Motor neuron (in vitro differentiated cells): ENCODE results near the gene GINM1. TPM values are rescaled to one million over a fixed set of nuclear protein-coding genes. Genes with fewer than 3 reads are reported as not detected.

Experiments
- ATAC-seq, 8 experiments: fragments of 200-7000 bp; cut with Tn5 transposase; replicated peaks in 6 of 8; 2 replicates each; pipeline ENCODE4 v1.8.0; 2021; ENCODE audit warnings: mild to moderate bottlenecking in 8 of 8, moderate library complexity in 8 of 8
- H3K27ac ChIP-seq, 2 donors: fragments of 250-450 bp; sonication (Bioruptor Pico); 2 replicates each; pipeline ENCODE4 v1.9.0; 2021; ENCODE audit warnings: antibody characterized with exemption in 2 of 2, mild to moderate bottlenecking in 2 of 2, moderate library complexity in 1 of 2
- H3K4me1 ChIP-seq, 2 donors: fragments of 250-450 bp; sonication (Bioruptor Pico); replicated peaks in 1 of 2; 2 replicates each; pipeline ENCODE4 v1.6.1; 2021; ENCODE audit warnings: antibody characterized with exemption in 2 of 2, mild to moderate bottlenecking in 2 of 2, moderate library complexity in 1 of 2
- H3K4me3 ChIP-seq, 5 donors: fragments of 250-450 bp; sonication (Bioruptor Pico); 2 replicates each; pipeline ENCODE4 v1.9.0; 2021; ENCODE audit warnings: antibody characterized with exemption in 5 of 5, mild to moderate bottlenecking in 5 of 5, moderate library complexity in 4 of 5
- WGBS, 10 experiments: fragments of 450-650 bp; shearing (Covaris generic); methylation state at CpG; one replicate each; pipeline ENCODE4 v1.0.0; 2022; 5-methylcytosine and 5-hydroxymethylcytosine counted together
- in situ Hi-C, 9 experiments: fragments of 400-800 bp; cut with MboI; loops; one replicate each; pipeline ENCODE4 v1.15.0; 2021; ENCODE audit warnings: low sequenced_read_pairs in 9 of 9, low pct_unique_long_range_greater_than_20kb in 2 of 9; ENCODE audit not compliant: unreplicated experiment in 9 of 9
- total RNA-seq, 8 experiments: library from RNA; unstranded; fragments of 300-600 nt; gene quantifications; 2 replicates each; pipeline versions ENCODE4 v1.2.3 to v1.2.4, GENCODE V29; 2022

The GINM1 gene
- total RNA-seq, 8 experiments from 2014 or later = 15.2 to 63.7 (median 21.6) TPM

- ATAC-seq = peak in 2 of 8 experiments; percentile 16 to 25
- H3K4me3 ChIP-seq = no peak overlapping the region
- 57 to 87% (median 73%) methylated on average over 1 to 5 of the region's 5 CpGs; no CpG with 5 or more reads in 1 of the 10 experiments for WGBS, 10 experiments
- in situ Hi-C loops = no loop called here
- H3K27ac ChIP-seq = no peak overlapping the region
- H3K4me1 ChIP-seq = peaks cover 0 to 5% of the 10 kb centered on the region in 2 donors
Measured at GRCh38 chr6:149615805-149616204, 49.6 kb downstream of the GINM1 start.

GRCh38 chr6:149627672-149628071, 61.5 kb downstream of the GINM1 start:
- ATAC-seq = no peak
- Histone ChIP-seq H3K4me1 (no peaks in the 10 kb centered on the region), H3K27ac (no peak overlapping the region), H3K4me3 (no peak overlapping the region)
- in situ Hi-C loops = no loop called here

- Histone ChIP-seq H3K4me3 (no peak overlapping the region), H3K27ac (no peak overlapping the region), H3K4me1 (no peaks in the 10 kb centered on the region)
- in situ Hi-C loops = no loop called here
- peak in 1 of 8 experiments; percentile 50 for ATAC-seq
- WGBS, 10 experiments = 86 to 100% (median 100%) methylated on average over 1 to 4 of the region's 4 CpGs
Measured at GRCh38 chr6:149628875-149629510, 62.8 kb downstream of the GINM1 start.

GRCh38 chr6:149634315-149634714, 68.1 kb downstream of the GINM1 start:
- 83 to 100% (median 100%) methylated on average over 1 of the region's 1 CpG; no CpG with 5 or more reads in 3 of the 10 experiments for WGBS, 10 experiments
- no peaks in the 10 kb centered on the region for H3K4me1 ChIP-seq
- in situ Hi-C loops = no loop called here
- H3K27ac ChIP-seq = no peak overlapping the region
- no peak overlapping the region for H3K4me3 ChIP-seq
- ATAC-seq = no peak

- H3K4me3 ChIP-seq = no peak overlapping the region
- 40 to 100% (median 97%) methylated on average over 1 to 2 of the region's 2 CpGs for WGBS, 10 experiments
- peak in 1 of 8 experiments; percentile 17 for ATAC-seq
- H3K27ac ChIP-seq = no peak overlapping the region
- in situ Hi-C loops = no loop called here
- H3K4me1 ChIP-seq = no peaks in the 10 kb centered on the region
Measured at GRCh38 chr6:149636124-149636523, 69.9 kb downstream of the GINM1 start.

Other genes with a start within 250 kb of the GINM1 start
- 10 to 100 TPM; 17.3 to 47.0 (median 24.7) TPM for gene TAB2, start 248.7 kb upstream of the GINM1 start, total RNA-seq
- gene SUMO4, start 166.1 kb upstream of the GINM1 start, total RNA-seq = 1 to 10 TPM in 6 of 8 experiments, under 1 TPM in 2; 0.92 to 5.4 (median 1.8) TPM
- gene ZC3H12D, start 81.4 kb upstream of the GINM1 start, total RNA-seq = 1 to 10 TPM in 3 of 8 experiments, under 1 TPM in 5; 0.13 to 6.0 (median 0.56) TPM
- gene PPIL4, start 20.3 kb upstream of the GINM1 start, total RNA-seq = 10 to 100 TPM; 38.8 to 66.2 (median 47.5) TPM
- gene KATNA1, start 82.3 kb downstream of the GINM1 start, total RNA-seq = 10 to 100 TPM in 5 of 8 experiments, 1 to 10 TPM in 3; 8.6 to 27.1 (median 13.6) TPM
- 10 to 100 TPM; 12.5 to 32.1 (median 15.6) TPM for gene LATS1, start 151.7 kb downstream of the GINM1 start, total RNA-seq
- 10 to 100 TPM; 17.3 to 35.9 (median 24.1) TPM for gene NUP43, start 180.2 kb downstream of the GINM1 start, total RNA-seq
- 100 to 1,000 TPM in 4 of 8 experiments, 10 to 100 TPM in 4; 52.4 to 137 (median 99.5) TPM for gene PCMT1, start 183.4 kb downstream of the GINM1 start, total RNA-seq